Measurements from ENCODE around the gene AP5Z1.

The AP5Z1 gene

DNA sequence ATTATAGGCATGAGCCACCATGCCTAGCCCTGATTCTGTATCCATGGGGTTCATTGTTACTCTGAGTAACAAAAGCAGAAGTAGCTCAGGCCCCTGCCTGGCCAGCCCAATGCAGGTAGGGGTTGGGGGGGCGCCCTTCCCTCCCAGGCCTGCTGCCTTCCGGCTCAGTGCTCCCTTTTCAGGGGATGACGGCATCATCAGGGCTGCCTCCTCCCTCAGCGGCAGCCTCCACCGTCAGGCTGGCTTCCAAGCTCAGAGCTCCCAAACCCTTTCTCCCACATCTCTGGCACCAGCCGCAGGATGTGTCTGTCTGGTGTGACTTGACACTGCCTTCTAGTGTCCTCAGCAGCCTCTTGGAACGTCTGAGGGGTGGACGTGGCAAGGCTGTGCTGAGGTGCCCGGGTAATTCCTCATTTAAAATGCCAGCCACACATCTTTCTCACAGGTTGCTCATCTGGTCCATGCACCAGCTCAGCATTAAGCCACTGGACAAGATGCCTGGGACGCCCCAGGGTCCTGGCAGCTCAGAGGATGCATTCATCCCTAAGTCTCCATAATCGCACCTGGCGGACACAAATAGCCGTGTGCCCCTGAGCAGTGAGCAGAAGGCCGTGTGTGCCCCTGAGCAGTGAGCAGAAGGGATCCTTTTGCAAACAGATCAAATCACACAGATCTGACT, 48.2 kb downstream of the AP5Z1 start:
- DNase-seq = no peak

GRCh38 chr7:4824120-4824775, 48.8 kb downstream of the AP5Z1 start:
- DNase-seq = no peak

- DNase-seq = no peak
These were observed 49.7 kb downstream of the AP5Z1 start for GRCh38 chr7:4825081-4825480.

DNA sequence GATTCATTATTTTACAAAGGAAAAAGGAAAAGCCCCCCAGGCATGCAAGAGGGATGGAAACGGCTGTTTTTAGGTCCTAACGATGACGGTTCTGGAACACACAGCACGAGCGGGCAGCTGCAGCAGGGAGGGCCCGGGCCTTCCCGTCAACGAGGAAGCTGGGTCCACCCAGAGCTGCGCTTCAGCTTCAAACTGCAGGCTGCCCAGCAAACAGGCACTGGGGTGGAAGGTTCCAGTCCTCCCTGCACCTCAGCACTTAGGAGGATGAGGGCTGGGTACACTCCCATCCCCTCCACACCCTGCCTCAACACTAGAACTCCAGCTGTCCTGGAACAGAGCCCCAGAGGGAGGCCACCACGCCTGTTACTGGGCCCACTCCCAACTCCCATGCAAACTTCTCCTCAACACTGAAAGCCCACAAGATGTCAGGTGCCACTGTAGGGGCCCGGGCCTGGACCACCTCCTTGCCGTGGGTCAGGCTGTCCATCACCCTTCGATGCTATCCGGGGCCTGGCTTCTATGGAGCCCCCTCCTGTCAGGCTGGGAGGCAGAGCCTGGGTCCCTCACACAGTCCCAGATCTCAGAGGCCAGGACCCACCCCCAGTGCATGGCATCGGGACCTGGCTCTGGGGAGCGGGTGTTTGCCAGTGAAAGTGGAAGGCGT, 53.4 kb downstream of the AP5Z1 start:
- DNase-seq = no peak

- DNase-seq = peak; percentile 55 to 58
These were observed 54.8 kb downstream of the AP5Z1 start for GRCh38 chr7:4830176-4830575.

DNA sequence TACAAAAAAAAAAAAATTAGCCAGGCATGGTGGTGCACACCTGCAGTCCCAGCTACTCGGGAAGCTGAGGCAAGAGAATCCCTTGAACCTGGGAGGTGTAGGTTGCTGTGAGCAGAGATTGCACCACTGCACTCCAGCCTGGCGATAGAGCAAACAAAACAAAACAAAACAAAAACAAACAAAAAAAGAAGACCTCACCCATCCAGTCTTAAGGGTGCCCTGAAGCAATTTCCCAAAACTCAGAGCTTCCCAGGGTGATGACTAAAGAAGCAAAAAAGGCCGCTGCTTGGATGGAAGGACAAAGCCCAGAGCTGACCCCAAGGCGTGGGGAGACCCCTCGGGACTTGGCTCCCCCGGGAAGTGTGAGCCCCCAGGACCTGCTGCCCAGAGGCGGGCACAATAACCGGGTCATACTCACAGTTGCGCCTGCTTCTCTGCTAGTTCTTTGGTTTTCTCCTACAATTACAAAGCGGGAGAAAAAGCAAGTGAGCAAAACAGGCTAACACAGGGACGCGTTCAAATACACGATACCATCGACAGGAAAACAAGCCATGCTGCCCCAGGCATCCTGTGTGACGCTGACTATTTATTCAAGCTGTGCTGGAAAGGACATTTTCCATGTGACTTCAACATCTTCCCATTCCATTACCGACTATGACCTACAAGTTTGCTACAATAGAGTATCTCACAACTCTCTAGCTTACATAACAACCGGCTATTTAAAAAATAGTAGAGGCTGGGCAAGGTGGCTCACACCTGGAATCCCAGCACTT, 56.5 kb downstream of the AP5Z1 start:
- DNase-seq = no peak

- no peak for DNase-seq
These were observed 57.3 kb downstream of the AP5Z1 start for GRCh38 chr7:4832711-4833110.

DNA sequence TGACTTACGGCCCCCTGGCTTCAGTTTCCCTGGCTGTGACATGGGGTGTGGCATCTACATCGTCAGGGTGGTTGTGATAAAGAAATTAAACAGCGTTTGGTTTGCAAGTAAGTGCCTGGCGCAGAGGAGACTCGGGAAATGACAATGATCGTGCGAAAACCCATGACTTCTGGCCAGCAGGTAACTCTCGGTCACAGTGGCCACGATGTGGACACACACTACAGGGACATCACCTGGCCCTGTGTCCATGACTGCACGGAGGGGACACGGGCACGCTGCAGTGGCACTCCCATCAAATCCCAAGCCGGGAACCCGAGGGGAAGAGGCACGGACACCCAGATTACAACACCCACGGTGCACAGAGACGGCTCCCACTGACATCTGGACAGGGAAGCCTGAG, 57.8 kb downstream of the AP5Z1 start:
- no peak for DNase-seq

- DNase-seq = no peak
These were observed 58.5 kb downstream of the AP5Z1 start for GRCh38 chr7:4833691-4834600.

DNA sequence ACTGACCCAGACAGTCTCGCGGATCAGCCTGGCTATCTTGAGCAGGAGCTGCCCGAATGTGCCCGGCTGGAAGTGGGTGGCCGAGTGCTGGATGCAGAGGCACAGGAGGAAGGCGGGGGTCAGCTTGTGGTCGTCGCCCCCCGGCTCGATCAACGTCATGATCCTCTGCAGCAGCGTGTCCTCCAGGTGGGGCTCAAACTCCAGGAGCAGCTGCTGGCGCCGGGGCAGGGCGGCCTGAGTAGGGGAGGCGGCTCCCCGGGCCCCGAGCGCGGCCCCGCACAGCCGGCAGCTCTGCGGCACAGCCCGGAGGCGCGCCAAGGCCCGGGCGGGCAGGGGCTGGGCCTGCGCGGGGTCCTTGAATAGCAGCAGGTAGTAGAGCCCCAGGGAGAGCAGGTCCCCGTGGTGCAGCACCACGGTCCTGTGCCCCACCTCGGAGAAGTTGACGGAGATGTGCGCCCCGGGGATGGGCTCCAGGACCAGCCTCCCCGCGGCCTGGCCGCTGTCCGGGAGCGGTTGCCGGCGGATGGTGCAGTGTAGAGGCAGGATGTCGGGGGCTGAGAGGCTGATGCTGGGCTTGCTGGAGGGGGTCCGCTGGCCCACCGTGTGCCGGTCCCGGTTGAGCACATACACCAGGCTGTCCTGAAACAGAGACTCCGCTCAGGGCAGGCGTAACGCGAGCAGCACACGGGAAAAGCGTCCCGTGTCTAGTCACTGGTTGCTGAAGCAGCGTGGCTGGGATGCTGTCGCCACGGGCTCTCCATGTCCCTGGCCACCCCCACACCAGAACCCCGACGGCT, 59.4 kb downstream of the AP5Z1 start:
- no peak for DNase-seq

DNA sequence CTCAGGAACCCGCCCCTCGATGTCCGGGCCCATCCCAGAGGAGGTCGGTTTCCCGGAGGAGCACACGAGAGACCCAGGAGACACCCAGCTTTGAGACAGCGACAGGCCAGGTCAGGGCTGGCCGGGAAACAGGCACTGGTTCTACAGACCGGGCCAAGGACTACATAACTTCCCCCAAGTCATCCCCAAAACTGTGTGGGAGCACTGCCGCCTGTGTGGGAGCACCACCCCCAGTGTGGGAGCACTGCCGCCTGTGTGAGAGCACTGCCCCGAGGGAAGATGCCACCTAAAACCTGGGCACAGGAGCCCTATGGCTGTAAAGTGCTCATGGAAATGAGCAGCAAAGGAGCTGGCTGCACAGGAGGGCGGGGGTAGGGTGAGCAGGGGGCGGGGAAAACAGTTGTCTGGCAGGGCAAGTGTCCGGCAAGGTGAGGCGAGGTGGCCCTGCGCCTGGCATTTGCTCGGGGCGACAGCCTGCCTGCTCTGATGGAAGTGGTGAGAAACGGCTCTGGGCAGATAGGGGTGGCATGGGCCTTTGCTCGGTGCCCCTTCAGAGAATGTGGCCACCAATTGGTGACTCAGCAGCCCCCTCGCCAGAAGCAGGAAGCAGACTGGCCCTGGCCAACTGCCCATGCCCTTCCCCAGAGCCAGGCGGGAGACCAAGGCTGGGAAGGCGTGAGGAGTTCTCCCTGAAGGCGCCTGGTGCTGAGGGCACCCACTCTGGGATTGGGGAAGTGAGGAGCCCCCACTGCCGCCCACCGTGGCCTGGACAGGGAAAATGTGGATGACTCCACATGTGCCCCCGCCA, 60.2 kb downstream of the AP5Z1 start:
- DNase-seq = no peak

DNA sequence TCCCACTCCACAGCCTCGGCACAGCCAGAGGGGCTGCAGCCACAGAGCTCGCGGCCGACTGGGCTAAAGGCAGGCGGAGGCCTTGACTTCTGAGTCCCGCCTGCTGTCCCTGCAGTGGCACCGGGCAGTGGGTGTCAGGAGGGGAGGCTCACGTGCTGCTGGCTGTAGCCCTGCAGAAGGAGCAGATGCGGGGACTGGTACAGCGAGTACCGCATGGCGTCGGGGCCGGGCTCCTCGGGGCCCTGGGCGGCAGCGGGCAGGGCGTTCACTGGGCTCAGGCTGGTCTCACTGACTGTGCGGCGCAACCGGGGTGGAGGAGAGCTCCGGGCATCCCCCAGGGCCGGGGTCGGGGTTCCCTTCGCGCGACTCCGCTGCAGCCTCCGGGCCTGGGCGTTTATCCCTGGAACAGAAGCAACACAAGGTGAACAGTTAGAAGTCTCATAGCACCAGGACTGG, 60.8 kb downstream of the AP5Z1 start:
- no peak for DNase-seq

DNA sequence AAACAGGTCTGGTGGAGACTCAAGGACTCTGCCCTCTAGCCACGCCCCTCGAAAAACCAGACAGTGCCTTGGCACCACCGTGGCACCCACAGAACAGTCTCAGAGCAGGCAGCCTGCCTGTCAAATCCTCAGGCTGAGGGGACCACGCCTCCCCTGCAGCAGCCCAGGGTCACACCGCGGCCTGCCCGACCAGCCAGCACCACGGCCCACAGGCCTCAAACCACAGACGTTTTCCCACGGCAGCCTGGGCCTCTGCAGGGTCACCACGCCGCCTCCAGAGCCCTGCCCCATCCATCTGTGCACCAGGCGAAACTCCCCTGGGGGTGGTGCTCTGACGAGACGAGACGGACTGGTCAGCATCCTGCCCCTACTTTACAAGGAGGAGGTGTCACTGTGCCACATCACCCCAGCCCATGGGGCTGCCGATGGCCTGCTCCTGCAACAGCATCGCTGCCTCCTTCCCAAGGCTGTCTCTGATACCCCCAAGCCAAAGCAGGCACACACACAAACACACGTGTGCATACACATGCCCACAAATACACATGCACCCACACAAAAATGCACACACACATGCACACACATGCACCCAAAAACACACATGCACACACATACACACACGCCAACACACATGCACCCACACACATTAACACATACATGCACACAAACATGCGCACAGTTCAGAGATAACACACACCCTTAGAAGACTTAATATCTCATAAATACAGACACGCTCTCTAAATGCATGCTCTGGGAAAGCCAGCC, 61.8 kb downstream of the AP5Z1 start:
- DNase-seq = no peak

DNA sequence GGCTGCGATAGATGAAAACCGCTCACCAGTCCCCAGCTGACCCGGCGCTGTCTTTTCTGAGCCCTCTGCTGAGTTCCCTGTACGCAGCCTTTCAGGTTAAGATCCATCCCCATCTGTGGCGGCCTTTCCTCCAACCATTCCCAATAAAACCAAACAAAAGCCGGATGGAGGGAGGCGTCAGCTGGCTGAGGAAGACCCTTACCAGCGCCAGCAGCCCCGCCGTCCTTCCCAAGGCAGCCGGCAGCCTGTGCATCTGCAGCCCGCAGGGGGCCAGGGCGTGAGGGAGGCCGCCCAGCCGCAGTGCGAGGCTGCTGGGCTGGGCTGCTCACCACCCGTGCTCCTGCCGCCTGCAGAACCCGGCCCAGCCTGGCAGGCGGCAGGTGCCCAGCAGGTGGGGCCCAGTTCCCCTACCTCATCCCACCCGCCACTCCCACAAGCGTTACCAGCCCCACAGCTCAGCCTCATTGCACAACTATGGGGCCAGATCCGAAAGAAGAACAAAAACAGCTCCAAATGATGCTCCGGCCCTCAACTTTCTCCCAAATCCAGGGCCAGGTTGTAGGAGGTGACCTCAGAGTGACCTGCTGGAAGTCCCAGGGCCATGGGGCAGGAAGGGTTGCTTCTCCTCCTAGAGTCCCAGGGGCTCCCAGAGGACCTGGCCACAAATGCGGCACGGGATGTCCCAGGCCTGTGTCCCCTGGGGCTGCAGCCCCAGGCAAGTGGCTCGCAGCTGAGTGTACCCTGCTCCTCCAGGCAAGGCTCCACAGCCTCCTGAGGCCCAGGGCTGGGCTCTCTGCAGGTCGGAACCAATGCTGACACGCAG, 62.6 kb downstream of the AP5Z1 start:
- no peak for DNase-seq

DNA sequence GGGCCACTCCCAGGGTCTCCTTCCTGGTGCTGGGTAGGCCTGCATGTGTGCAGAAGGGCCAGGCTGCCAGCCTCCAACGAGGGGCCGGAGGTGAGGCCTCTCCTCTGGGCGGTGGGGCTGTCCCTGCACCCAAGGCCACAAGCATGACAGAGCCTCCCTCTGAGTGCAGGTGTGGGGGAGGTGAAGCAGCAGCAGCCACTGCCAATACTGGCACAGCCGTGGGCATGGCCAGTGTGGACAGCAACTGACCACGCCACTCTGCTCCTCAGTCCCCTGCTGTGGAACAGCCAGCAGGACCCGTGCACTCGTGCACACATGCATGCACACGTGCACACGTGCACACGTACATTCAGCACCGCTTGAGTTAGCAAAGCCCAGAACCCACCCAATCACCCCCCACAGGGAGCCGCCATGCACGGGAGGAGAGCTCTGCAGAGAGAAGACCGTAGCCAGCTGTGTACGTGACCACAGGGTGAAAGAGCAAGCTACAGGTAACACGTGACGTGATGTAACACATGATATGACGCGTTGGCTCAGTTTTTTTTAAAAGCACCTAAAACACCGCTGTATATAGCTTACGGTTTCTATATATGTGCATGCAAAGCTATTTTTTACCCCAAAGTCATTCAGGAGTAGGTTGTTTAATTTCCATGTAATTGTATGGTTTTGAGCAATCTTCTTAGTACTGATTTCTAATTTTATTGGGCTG, 63.4 kb downstream of the AP5Z1 start:
- no peak for DNase-seq

- DNase-seq = no peak
These were observed 64.7 kb downstream of the AP5Z1 start for GRCh38 chr7:4840079-4840501.

All from CD4-positive, alpha-beta T cell treated with Interferon alpha-2 for 1 hour (primary cell).